ENCODE results near the gene TCTN1. TPM values are rescaled to one million over a fixed set of nuclear protein-coding genes. Genes with fewer than 3 reads are reported as not detected.

TCTN1 gene
- total and polyA plus RNA-seq, 2 of the 13 experiments (the other 11 are each of a cell fraction or from before 2014, with no cell fraction given) = 13.6 to 16.0 TPM

- TF ChIP-seq, protein P1, sequence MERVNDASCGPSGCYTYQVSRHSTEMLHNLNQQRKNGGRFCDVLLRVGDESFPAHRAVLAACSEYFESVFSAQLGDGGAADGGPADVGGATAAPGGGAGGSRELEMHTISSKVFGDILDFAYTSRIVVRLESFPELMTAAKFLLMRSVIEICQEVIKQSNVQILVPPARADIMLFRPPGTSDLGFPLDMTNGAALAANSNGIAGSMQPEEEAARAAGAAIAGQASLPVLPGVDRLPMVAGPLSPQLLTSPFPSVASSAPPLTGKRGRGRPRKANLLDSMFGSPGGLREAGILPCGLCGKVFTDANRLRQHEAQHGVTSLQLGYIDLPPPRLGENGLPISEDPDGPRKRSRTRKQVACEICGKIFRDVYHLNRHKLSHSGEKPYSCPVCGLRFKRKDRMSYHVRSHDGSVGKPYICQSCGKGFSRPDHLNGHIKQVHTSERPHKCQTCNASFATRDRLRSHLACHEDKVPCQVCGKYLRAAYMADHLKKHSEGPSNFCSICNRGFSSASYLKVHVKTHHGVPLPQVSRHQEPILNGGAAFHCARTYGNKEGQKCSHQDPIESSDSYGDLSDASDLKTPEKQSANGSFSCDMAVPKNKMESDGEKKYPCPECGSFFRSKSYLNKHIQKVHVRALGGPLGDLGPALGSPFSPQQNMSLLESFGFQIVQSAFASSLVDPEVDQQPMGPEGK (CRISPR knock-in tag; IDR thresholded peaks at IDR 0.05) = no peak
- TF ChIP-seq ZSCAN5A (CRISPR knock-in tag; IDR thresholded peaks at IDR 0.05; ENCODE audit: borderline replicate concordance) (no peak), SMC3 (IDR thresholded peaks at IDR 0.05; ENCODE audit: low read length) (peak; percentile 89), KDM4B (CRISPR knock-in tag; IDR thresholded peaks at IDR 0.05) (no peak), ZNF567 (CRISPR knock-in tag; IDR thresholded peaks at IDR 0.05; ENCODE audit: borderline replicate concordance) (no peak), NR2F1 (CRISPR knock-in tag; IDR thresholded peaks at IDR 0.05) (no peak), THAP11 (CRISPR knock-in tag; IDR thresholded peaks at IDR 0.05) (peak; percentile 52; the same call in 1 of the 2 replicates), ZNF296 (CRISPR knock-in tag; conservative IDR thresholded peaks at IDR 0.05) (no peak), PCBP2 (optimal IDR thresholded peaks at IDR 0.05; ENCODE audit: low read depth, low read length, poor library complexity, severe bottlenecking) (no peak), ZUFSP (CRISPR knock-in tag; IDR thresholded peaks at IDR 0.05; ENCODE audit: borderline replicate concordance) (no peak), ZNF569 (CRISPR knock-in tag; IDR thresholded peaks at IDR 0.05; ENCODE audit: borderline replicate concordance) (no peak), ZNF720 (CRISPR knock-in tag; IDR thresholded peaks at IDR 0.05) (no peak), BCLAF1 (IDR thresholded peaks at IDR 0.05) (no peak), ZKSCAN1 (IDR thresholded peaks at IDR 0.05; ENCODE audit: low read length) (0 out of 2 replicates have a peak, but pooled peaks have one; percentile 33), ZNF260 (CRISPR knock-in tag; IDR thresholded peaks at IDR 0.05; ENCODE audit: borderline replicate concordance, low read depth) (no peak), BRCA1 (CRISPR knock-in tag; IDR thresholded peaks at IDR 0.05) (no peak), ZNF512B (CRISPR knock-in tag; IDR thresholded peaks at IDR 0.05; ENCODE audit: borderline replicate concordance) (no peak)
Observed at GRCh38 chr12:110600254-110600653, 13.7 kb upstream of the TCTN1 start (continued).
